SK-N-SH (cell line): ENCODE results near the gene BCL11A. TPM values are rescaled to one million over a fixed set of nuclear protein-coding genes. Genes with fewer than 3 reads are reported as not detected.

Source experiments
- CTCF ChIA-PET: fragments of 300-600, 350-600 bp; formaldehyde crosslinking; extraction: SDS; loops from one replicate; lab custom pipeline; 2021; lab: Yijun Ruan, JAX
- POLR2A ChIA-PET: fragments of 350-600 bp; sonication (Branson Sonifier 250); formaldehyde crosslinking; extraction: SDS; loops from one replicate; lab custom pipeline; 2020; ENCODE audit warnings: antibody characterized with exemption, inconsistent platforms; lab: Yijun Ruan, JAX
- DNase-seq: peaks from one replicate; pipeline ENCODE4 v3.0.0; 2012
- H2AFZ ChIP-seq: fragments of 200-600 bp; sonication (generic); 2 replicates; pipeline ENCODE4 v1.8.1; 2016; ENCODE audit warnings: antibody characterized with exemption, mild to moderate bottlenecking, low read depth
- H3F3A ChIP-seq: fragments of 200-600 bp; sonication (generic); replicated peaks from 2 replicates; pipeline ENCODE3; 2016; ENCODE audit warnings: antibody characterized with exemption, mild to moderate bottlenecking; ENCODE audit not compliant: insufficient read depth
- H3K27ac ChIP-seq, 2 experiments: fragments of 200-500 bp in 1 of 2; fragments of 200-600 bp in 1 of 2; sonication (Bioruptor generic) in 1 of 2; sonication (generic), shearing (Covaris generic) in 1 of 2; 2 replicates each; pipeline versions ENCODE4 v1.5.1 to v1.6.1; 2014 to 2016; ENCODE audit warnings: low read depth in 2 of 2, inconsistent platforms in 1 of 2, low read length in 1 of 2, mild to moderate bottlenecking in 1 of 2, mixed read lengths in 1 of 2
- H3K27me3 ChIP-seq: fragments of 200-600 bp; sonication (generic), shearing (Covaris generic); 2 replicates; pipeline ENCODE4 v1.6.1; 2016; ENCODE audit warnings: mixed run types; ENCODE audit not compliant: insufficient read depth
- H3K36me3 ChIP-seq, 2 experiments: fragments of 200-500 bp in 1 of 2; fragments of 200-600 bp in 1 of 2; sonication (Bioruptor generic) in 1 of 2; sonication (generic) in 1 of 2; replicated peaks in 1 of 2; 2 replicates each; pipeline versions ENCODE3 to v1.5.1; 2014 to 2016; ENCODE audit warnings: low read length in 1 of 2, mild to moderate bottlenecking in 1 of 2; ENCODE audit not compliant: insufficient read depth in 2 of 2, control insufficient read depth in 1 of 2
- H3K4me1 ChIP-seq, 2 experiments: fragments of 200-500 bp in 1 of 2; fragments of 200-600 bp in 1 of 2; sonication (Bioruptor generic) in 1 of 2; sonication (generic), shearing (Covaris generic) in 1 of 2; 2 replicates each; pipeline versions ENCODE4 v1.5.1 to v1.6.1; 2014 to 2016; ENCODE audit warnings: low read depth in 1 of 2, low read length in 1 of 2, mixed run types in 1 of 2; ENCODE audit not compliant: insufficient read depth in 2 of 2, control insufficient read depth in 1 of 2
- H3K4me2 ChIP-seq: fragments of 200-600 bp; sonication (generic), shearing (Covaris generic); 2 replicates; pipeline ENCODE4 v1.6.1; 2017; ENCODE audit warnings: mixed run types
- H3K4me3 ChIP-seq, 2 experiments: fragments of 200-500 bp in 1 of 2; fragments of 200-600 bp in 1 of 2; sonication (Bioruptor generic) in 1 of 2; sonication (generic), shearing (Covaris generic) in 1 of 2; 2 replicates each; pipeline versions ENCODE4 v1.5.1 to v1.8.1; 2014 to 2016; ENCODE audit warnings: low read depth in 2 of 2, inconsistent platforms in 1 of 2, low read length in 1 of 2, mild to moderate bottlenecking in 1 of 2, mixed read lengths in 1 of 2, moderate library complexity in 1 of 2
- H3K79me2 ChIP-seq: fragments of 200-600 bp; sonication (generic); 2 replicates; pipeline ENCODE4 v1.8.1; 2017; ENCODE audit warnings: mild to moderate bottlenecking; ENCODE audit not compliant: insufficient read depth
- H3K9ac ChIP-seq: fragments of 200-600 bp; sonication (generic); 2 replicates; pipeline ENCODE4 v1.6.1; 2017; ENCODE audit warnings: mixed run types
- H3K9me2 ChIP-seq: fragments of 200-600 bp; sonication (generic); 2 replicates; pipeline ENCODE4 v1.6.1; 2017; ENCODE audit warnings: mixed run types
- H3K9me3 ChIP-seq: fragments of 200-600 bp; sonication (generic); 2 replicates; pipeline ENCODE4 v1.6.1; 2017; ENCODE audit warnings: mixed run types, mild to moderate bottlenecking, moderate library complexity
- H4K20me1 ChIP-seq: fragments of 200-600 bp; sonication (generic); 2 replicates; pipeline ENCODE4 v1.6.1; 2017; ENCODE audit warnings: mild to moderate bottlenecking, mixed run types; ENCODE audit not compliant: insufficient read depth
- CHD2 ChIP-seq: fragments of 150-350 bp; IDR thresholded peaks from 2 replicates; pipeline ENCODE4 v1.6.1; 2018; ENCODE audit warnings: low read length; ENCODE audit not compliant: partially characterized antibody
- ELF1 ChIP-seq: IDR thresholded peaks from 2 replicates; pipeline ENCODE4 v1.4.0; 2012
- EP300 ChIP-seq, 2 experiments: IDR thresholded peaks; 2 replicates each; pipeline versions ENCODE4 v1.4.0 to v1.6.1; 2012; ENCODE audit warnings: borderline replicate concordance in 1 of 2, low read depth in 1 of 2, low read length in 1 of 2
- FOXJ3 ChIP-seq: sonication (generic); formaldehyde crosslinking; IDR thresholded peaks from 2 replicates; pipeline ENCODE4 v1.5.1; 2020; ENCODE audit warnings: mild to moderate bottlenecking, missing genetic modification reagents
- FOXM1 ChIP-seq: IDR thresholded peaks from 2 replicates; pipeline ENCODE4 v1.4.0; 2012; ENCODE audit warnings: low read depth, mild to moderate bottlenecking
- GATA2 ChIP-seq: sonication (generic); formaldehyde crosslinking; IDR thresholded peaks from 2 replicates; pipeline ENCODE4 v1.5.0; 2020; ENCODE audit warnings: mild to moderate bottlenecking, missing genetic modification reagents
- MXI1 ChIP-seq: IDR thresholded peaks from 2 replicates; pipeline ENCODE4 v1.6.1; 2012; ENCODE audit warnings: mild to moderate bottlenecking, low read depth, low read length, improper control_type of control experiment
- NFIC ChIP-seq: IDR thresholded peaks from 2 replicates; pipeline ENCODE4 v1.4.0; 2012; ENCODE audit warnings: borderline replicate concordance
- NRF1 ChIP-seq: IDR thresholded peaks from 2 replicates; pipeline ENCODE4 v1.6.1; 2012; ENCODE audit warnings: low read depth, mild to moderate bottlenecking, low read length
- POLR2AphosphoS5 ChIP-seq: IDR thresholded peaks from 2 replicates; pipeline ENCODE4 v1.6.1; 2012; ENCODE audit warnings: low read depth, low read length
- RXRA ChIP-seq: IDR thresholded peaks from 2 replicates; pipeline ENCODE4 v1.4.0; 2012; ENCODE audit warnings: low read depth, mild to moderate bottlenecking, borderline replicate concordance
- SIN3A ChIP-seq: IDR thresholded peaks from 2 replicates; pipeline ENCODE4 v1.6.1; 2012; ENCODE audit warnings: low read depth, mild to moderate bottlenecking, low read length, moderate library complexity, borderline replicate concordance
- SMC3 ChIP-seq: IDR thresholded peaks from 2 replicates; pipeline ENCODE4 v1.6.1; 2012; ENCODE audit warnings: low read depth, low read length, improper control_type of control experiment
- TAF1 ChIP-seq: IDR thresholded peaks from 2 replicates; pipeline ENCODE4 v1.6.1; 2012; ENCODE audit warnings: low read depth, mild to moderate bottlenecking, low read length, moderate library complexity, borderline replicate concordance
- TEAD4 ChIP-seq: IDR thresholded peaks from 2 replicates; pipeline ENCODE4 v1.4.0; 2012; ENCODE audit warnings: mild to moderate bottlenecking, borderline replicate concordance; ENCODE audit not compliant: insufficient read depth
- WGBS: methylation state at CpG from one replicate; pipeline ENCODE4 v1.1.6; 2017; ENCODE audit warnings: low lambda C conversion rate; 5-methylcytosine and 5-hydroxymethylcytosine counted together
- polyA plus RNA-seq, 3 experiments: library from polyadenylated mRNA; depleted of rRNA; stranded (reverse); fragments of >200 nt; gene quantifications; 2 replicates each; pipeline ENCODE4 v1.2.3, GENCODE V29; 2012
- TF ChIP-seq, protein P1 (sequence below): IDR thresholded peaks from 2 replicates; pipeline ENCODE4 v1.4.0; 2012; ENCODE audit warnings: low read depth
- TF ChIP-seq, protein P2 (sequence below): IDR thresholded peaks from 2 replicates; pipeline ENCODE4 v1.4.0; 2012; ENCODE audit warnings: low read depth, borderline replicate concordance
- TF ChIP-seq, protein P3 (sequence below): fragments of 150-350 bp; IDR thresholded peaks from 2 replicates; pipeline ENCODE4 v1.6.1; 2017; ENCODE audit warnings: antibody characterized with exemption, low read length, low read depth, borderline replicate concordance
- TF ChIP-seq, protein P4 (sequence below): fragments of 200-600 bp; sonication (generic); IDR thresholded peaks from 2 replicates; pipeline ENCODE4 v1.6.1; 2017; ENCODE audit warnings: antibody characterized with exemption, mild to moderate bottlenecking, moderate library complexity

Gene BCL11A
- polyA plus RNA-seq, 1 of the 3 experiments (the other 2 are of a cell fraction): 1.9 TPM

DNA sequence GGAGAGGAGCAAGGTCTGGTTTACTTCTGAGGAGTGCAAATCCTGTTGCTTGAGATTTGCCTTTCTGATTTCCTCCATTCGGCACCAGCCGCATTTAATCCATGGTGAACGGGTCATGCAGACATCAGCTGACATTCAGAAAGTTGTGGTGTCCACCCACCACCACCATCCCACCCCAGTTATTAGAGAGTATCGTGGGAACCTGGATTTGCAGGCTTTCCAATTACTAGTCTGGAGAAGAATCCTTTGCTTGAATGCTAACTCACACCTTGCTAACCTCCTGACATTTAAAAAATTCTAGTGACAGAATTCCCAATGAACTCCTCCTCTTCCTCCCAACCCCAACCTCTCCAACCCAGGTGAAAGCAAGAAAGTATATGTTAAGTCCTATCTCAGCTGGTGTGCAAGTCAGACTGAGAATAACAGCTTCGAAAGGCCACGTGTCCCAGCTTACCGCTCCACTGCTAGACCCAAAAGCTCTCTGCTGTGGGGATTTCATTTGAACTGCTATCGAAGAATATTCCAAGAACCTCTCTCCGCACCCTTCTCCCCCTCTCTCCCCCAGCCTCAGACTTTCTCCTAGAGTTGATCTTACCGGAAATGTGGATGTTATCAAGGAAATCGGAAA, 17.7 kb downstream of the BCL11A start:
- no peak for TF ChIP-seq CHD2
- TF ChIP-seq NFIC: no peak
- no peak for TF ChIP-seq FOXJ3 (CRISPR knock-in tag)
- no peak for TF ChIP-seq SMC3
- TF ChIP-seq GATA2 (CRISPR knock-in tag): no peak
- no peak for TF ChIP-seq ELF1
- TF ChIP-seq, protein P1, sequence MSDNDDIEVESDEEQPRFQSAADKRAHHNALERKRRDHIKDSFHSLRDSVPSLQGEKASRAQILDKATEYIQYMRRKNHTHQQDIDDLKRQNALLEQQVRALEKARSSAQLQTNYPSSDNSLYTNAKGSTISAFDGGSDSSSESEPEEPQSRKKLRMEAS: no peak
- TF ChIP-seq, protein P2, sequence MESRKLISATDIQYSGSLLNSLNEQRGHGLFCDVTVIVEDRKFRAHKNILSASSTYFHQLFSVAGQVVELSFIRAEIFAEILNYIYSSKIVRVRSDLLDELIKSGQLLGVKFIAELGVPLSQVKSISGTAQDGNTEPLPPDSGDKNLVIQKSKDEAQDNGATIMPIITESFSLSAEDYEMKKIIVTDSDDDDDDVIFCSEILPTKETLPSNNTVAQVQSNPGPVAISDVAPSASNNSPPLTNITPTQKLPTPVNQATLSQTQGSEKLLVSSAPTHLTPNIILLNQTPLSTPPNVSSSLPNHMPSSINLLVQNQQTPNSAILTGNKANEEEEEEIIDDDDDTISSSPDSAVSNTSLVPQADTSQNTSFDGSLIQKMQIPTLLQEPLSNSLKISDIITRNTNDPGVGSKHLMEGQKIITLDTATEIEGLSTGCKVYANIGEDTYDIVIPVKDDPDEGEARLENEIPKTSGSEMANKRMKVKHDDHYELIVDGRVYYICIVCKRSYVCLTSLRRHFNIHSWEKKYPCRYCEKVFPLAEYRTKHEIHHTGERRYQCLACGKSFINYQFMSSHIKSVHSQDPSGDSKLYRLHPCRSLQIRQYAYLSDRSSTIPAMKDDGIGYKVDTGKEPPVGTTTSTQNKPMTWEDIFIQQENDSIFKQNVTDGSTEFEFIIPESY: no peak
- TF ChIP-seq NRF1: no peak
- no peak for TF ChIP-seq RXRA
- no peak for TF ChIP-seq TAF1
- no peak for TF ChIP-seq SIN3A
- no peak for TF ChIP-seq POLR2AphosphoS5
- no peak for TF ChIP-seq TEAD4
- TF ChIP-seq, protein P3, sequence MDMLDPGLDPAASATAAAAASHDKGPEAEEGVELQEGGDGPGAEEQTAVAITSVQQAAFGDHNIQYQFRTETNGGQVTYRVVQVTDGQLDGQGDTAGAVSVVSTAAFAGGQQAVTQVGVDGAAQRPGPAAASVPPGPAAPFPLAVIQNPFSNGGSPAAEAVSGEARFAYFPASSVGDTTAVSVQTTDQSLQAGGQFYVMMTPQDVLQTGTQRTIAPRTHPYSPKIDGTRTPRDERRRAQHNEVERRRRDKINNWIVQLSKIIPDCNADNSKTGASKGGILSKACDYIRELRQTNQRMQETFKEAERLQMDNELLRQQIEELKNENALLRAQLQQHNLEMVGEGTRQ: no peak
- no peak for TF ChIP-seq FOXM1
- TF ChIP-seq EP300 (IDR thresholded peaks at IDR 0.05; ENCODE audit: borderline replicate concordance in 1 of 2, low read depth in 1 of 2, low read length in 1 of 2): no peak
- TF ChIP-seq, protein P4, sequence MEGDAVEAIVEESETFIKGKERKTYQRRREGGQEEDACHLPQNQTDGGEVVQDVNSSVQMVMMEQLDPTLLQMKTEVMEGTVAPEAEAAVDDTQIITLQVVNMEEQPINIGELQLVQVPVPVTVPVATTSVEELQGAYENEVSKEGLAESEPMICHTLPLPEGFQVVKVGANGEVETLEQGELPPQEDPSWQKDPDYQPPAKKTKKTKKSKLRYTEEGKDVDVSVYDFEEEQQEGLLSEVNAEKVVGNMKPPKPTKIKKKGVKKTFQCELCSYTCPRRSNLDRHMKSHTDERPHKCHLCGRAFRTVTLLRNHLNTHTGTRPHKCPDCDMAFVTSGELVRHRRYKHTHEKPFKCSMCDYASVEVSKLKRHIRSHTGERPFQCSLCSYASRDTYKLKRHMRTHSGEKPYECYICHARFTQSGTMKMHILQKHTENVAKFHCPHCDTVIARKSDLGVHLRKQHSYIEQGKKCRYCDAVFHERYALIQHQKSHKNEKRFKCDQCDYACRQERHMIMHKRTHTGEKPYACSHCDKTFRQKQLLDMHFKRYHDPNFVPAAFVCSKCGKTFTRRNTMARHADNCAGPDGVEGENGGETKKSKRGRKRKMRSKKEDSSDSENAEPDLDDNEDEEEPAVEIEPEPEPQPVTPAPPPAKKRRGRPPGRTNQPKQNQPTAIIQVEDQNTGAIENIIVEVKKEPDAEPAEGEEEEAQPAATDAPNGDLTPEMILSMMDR: no peak
- no peak for TF ChIP-seq MXI1
- Histone ChIP-seq H3K9me2 (no peaks in the 10 kb centered on the region), H3K4me1 (peaks cover 9 to 12% of the 10 kb centered on the region in 2 experiments; a peak in 3 of 4 replicates), H3K4me2 (no peak overlapping the region), H3K27me3 (no peaks in the 10 kb centered on the region), H3K9me3 (no peaks in the 10 kb centered on the region), H3K9ac (no peak overlapping the region), H4K20me1 (no peaks in the 10 kb centered on the region), H3K4me3 (no peak overlapping the region), H3K27ac (no peak overlapping the region), H3F3A (no peaks in the 10 kb centered on the region), H3K79me2 (peaks cover 17% of the 10 kb centered on the region; the same call in 1 of the 2 replicates), H3K36me3 (peaks cover 0 to 4% of the 10 kb centered on the region in 2 experiments), H2AFZ (no peak overlapping the region)
- 86% methylated on average over 11 of the region's 11 CpGs for WGBS
- ChIA-PET CTCF (interaction anchor here (0.6 to 2.5 kb wide), 7 partner anchors 8 to 46 kb away, joined by 3 to 9 read pairs (median 5); no protein-coding TSS in a partner anchor), POLR2A (no interaction called here)
- no peak for DNase-seq
